Peyer's patch (tissue), 4 donors: ENCODE data around the gene MYO1F. TPM values are rescaled to one million over a fixed set of nuclear protein-coding genes. Genes with fewer than 3 reads are reported as not detected.

Experiments used
- DNase-seq, 3 donors: peaks; one replicate each; pipeline ENCODE4 v3.0.0-alpha.2; 2017 to 2019
- H3K27ac ChIP-seq, 4 donors: fragments of 200-600 bp; sonication (generic); one replicate each; pipeline ENCODE4 v1.5.1; 2016 to 2019
- H3K27me3 ChIP-seq, 2 donors: fragments of 200-600 bp; sonication (generic); one replicate each; pipeline ENCODE4 v1.5.1; 2019
- H3K36me3 ChIP-seq, 3 donors: fragments of 200-600 bp; sonication (generic); one replicate each; pipeline ENCODE4 v1.5.1; 2016 to 2019
- H3K4me1 ChIP-seq, 4 donors: fragments of 200-600 bp; sonication (generic); one replicate each; pipeline ENCODE4 v1.5.1; 2016 to 2019
- H3K4me3 ChIP-seq, 4 donors: fragments of 200-600 bp; sonication (generic); 1 replicate in 3 of 4; 2 replicates in 1 of 4; pipeline ENCODE4 v1.5.1; 2016 to 2019; ENCODE audit warnings: mild to moderate bottlenecking in 1 of 4
- H3K9me3 ChIP-seq, 4 donors: fragments of 200-600 bp; sonication (generic); one replicate each; pipeline ENCODE4 v1.5.1; 2016 to 2019; ENCODE audit warnings: mild to moderate bottlenecking in 1 of 4
- POLR2A ChIP-seq, 2 donors: fragments of 450-650 bp; IDR thresholded peaks; one replicate each; pipeline ENCODE4 v1.5.1; 2017; ENCODE audit warnings: antibody characterized with exemption in 2 of 2, mild to moderate bottlenecking in 2 of 2, moderate library complexity in 2 of 2
- total RNA-seq, 4 donors: library from RNA; depleted of rRNA; stranded (reverse); fragments of >200 nt; gene quantifications; one replicate each; pipeline ENCODE4 v1.1.0, GENCODE V29; 2016
- TF ChIP-seq, protein P1 (sequence below), 6 experiments: fragments of 450-650 bp in 4 of 6; fragments of 200-600 bp in 2 of 6; sonication (generic) in 1 of 6; IDR thresholded peaks; one replicate each; pipeline ENCODE4 v1.5.1; 2017 to 2019; ENCODE audit warnings: antibody characterized with exemption in 6 of 6, mild to moderate bottlenecking in 3 of 6, moderate library complexity in 1 of 6

Gene MYO1F
- total RNA-seq, 4 donors from 2014 or later, result 10.8 to 168 (median 22.1) TPM

DNA sequence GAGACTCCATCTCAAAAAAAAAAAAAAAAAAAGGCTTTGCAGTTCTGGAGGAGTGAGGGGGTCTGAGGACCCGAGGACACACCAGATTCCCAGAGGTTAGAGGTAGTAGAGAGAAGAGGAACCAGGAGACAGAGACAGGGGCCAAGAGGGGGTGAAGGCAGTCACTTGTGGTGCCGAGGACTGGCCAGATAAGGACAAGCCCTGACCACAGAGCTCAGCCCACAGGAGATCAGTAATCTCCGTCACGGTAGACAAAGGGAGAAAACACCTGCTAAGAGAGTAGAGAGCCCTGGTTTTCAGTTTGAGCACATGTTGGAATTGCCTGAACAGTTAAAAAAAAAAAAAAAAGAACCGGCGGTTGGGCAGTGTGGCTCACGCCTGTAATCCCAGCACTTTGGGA lies 73.1 kb downstream of the MYO1F start:
- TF ChIP-seq, protein P1, sequence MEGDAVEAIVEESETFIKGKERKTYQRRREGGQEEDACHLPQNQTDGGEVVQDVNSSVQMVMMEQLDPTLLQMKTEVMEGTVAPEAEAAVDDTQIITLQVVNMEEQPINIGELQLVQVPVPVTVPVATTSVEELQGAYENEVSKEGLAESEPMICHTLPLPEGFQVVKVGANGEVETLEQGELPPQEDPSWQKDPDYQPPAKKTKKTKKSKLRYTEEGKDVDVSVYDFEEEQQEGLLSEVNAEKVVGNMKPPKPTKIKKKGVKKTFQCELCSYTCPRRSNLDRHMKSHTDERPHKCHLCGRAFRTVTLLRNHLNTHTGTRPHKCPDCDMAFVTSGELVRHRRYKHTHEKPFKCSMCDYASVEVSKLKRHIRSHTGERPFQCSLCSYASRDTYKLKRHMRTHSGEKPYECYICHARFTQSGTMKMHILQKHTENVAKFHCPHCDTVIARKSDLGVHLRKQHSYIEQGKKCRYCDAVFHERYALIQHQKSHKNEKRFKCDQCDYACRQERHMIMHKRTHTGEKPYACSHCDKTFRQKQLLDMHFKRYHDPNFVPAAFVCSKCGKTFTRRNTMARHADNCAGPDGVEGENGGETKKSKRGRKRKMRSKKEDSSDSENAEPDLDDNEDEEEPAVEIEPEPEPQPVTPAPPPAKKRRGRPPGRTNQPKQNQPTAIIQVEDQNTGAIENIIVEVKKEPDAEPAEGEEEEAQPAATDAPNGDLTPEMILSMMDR (IDR thresholded peaks at IDR 0.05), result no peak
- TF ChIP-seq POLR2A (IDR thresholded peaks at IDR 0.05), result no peak
- no peaks in the 10 kb centered on the region for H3K36me3 ChIP-seq
- H3K27me3 ChIP-seq, result no peaks in the 10 kb centered on the region
- H3K27ac ChIP-seq, result no peak overlapping the region
- DNase-seq, result no peak
- no peak overlapping the region for H3K4me3 ChIP-seq
- no peaks in the 10 kb centered on the region for H3K9me3 ChIP-seq
- H3K4me1 ChIP-seq, result peaks cover 0 to 16% (median 0%) of the 10 kb centered on the region in 4 donors

DNA sequence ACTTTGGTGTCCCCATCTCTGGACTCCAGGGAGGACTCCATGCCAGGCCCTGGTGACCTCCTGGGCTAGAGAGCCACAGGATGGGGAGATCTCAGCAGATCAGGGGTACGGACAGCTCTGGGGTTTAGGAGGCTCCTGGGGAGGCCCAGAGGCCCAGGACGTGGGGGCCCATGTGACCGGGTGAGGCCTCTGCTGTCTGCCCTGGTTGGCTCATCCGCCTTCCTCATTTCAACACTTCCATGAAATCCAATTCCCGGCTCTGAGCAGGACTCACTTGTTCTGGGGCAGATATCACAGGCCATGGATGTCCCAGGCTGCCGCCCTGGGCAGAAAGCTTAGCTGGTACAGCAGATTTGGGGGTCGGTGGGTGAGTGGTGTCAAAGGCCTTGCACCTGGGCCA lies 73.7 kb downstream of the MYO1F start:
- H3K9me3 ChIP-seq, result no peaks in the 10 kb centered on the region
- no peaks in the 10 kb centered on the region for H3K36me3 ChIP-seq
- H3K27ac ChIP-seq, result no peak overlapping the region
- no peak overlapping the region for H3K4me3 ChIP-seq
- no peak for DNase-seq
- TF ChIP-seq, protein P1 (IDR thresholded peaks at IDR 0.05), result no peak
- no peak for TF ChIP-seq POLR2A (IDR thresholded peaks at IDR 0.05)
- H3K27me3 ChIP-seq, result no peaks in the 10 kb centered on the region
- peaks cover 0 to 16% (median 0%) of the 10 kb centered on the region in 4 donors for H3K4me1 ChIP-seq

DNA sequence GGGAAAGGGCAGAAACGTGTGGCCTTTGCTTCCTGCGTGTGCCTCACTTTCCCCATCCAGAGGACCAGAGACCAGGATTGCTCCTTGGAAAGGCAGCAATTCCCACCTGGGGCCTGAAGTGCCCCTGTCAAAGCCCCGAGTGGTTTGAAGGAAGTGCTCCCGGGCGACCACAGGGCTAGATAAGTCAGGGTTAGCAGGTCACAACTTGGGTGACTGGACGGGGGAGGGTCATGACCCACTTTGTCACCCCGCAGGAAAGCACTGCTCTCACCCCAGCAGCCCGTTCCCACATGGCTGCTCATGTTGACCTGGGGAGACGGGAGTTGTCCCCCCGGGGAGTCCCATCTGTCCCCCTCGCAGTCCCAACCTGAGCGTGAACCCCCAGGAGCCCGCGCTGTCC lies 75.3 kb downstream of the MYO1F start:
- Histone ChIP-seq H3K36me3 (no peaks in the 10 kb centered on the region), H3K9me3 (no peaks in the 10 kb centered on the region), H3K4me1 (peaks cover 0 to 16% (median 0%) of the 10 kb centered on the region in 4 donors), H3K27ac (peak overlapping the region in 2 of 4 donors; percentile 5 to 10), H3K27me3 (no peaks in the 10 kb centered on the region), H3K4me3 (no peak overlapping the region)
- no peak for TF ChIP-seq POLR2A (IDR thresholded peaks at IDR 0.05)
- TF ChIP-seq, protein P1 (IDR thresholded peaks at IDR 0.05), result no peak
- no peak for DNase-seq

DNA sequence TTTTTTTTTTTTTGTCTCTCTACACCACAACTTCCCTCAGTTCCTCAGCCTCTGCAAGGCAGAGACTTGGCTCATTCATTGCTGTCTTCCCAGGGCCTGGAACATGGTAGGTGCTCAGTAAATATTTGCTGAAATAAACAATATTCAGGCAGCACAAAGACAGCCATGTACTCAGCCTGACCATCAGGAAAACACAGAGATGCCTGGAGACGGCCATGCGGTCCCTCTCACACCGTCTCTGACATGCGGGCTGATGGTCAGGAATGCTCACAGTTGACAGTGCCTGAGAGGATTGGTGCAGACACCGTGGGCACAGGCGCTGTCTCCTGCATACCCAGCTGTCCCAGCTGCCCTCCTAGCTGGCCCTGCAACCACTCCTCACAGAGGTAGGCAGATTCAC lies 75.7 kb downstream of the MYO1F start:
- DNase-seq, result no peak
- no peaks in the 10 kb centered on the region for H3K27me3 ChIP-seq
- no peak overlapping the region for H3K4me3 ChIP-seq
- no peaks in the 10 kb centered on the region for H3K36me3 ChIP-seq
- peak overlapping the region in 1 of 4 donors; percentile 10 for H3K27ac ChIP-seq
- H3K4me1 ChIP-seq, result peaks cover 0 to 14% (median 0%) of the 10 kb centered on the region in 4 donors
- no peak for TF ChIP-seq POLR2A (IDR thresholded peaks at IDR 0.05)
- TF ChIP-seq, protein P1 (IDR thresholded peaks at IDR 0.05), result no peak
- no peaks in the 10 kb centered on the region for H3K9me3 ChIP-seq

DNA sequence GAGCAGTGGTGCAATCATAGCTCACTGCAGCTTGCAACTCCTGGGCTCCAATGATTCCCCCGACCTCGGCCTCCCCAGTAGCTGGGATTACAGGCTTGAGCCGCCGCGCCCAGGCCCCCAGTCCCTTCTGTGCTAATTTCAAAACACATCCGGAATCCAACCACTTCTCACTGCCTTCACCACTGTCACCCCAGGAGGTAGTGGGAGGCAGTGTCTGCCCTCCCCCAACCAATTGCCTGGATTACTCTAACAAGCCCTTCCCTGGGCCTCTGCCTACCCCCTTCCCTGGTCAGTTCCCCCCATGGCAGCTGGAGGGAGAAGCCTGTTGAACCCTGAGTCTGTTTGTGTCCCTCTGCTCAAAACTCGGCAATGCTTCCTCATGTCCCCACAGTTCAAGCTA lies 77.1 kb downstream of the MYO1F start:
- H3K9me3 ChIP-seq, result no peaks in the 10 kb centered on the region
- TF ChIP-seq, protein P1 (IDR thresholded peaks at IDR 0.05), result no peak
- no peak for TF ChIP-seq POLR2A (IDR thresholded peaks at IDR 0.05)
- no peak overlapping the region for H3K27ac ChIP-seq
- DNase-seq, result no peak
- no peak overlapping the region for H3K4me3 ChIP-seq
- H3K27me3 ChIP-seq, result no peaks in the 10 kb centered on the region
- peaks cover 0 to 3% (median 0%) of the 10 kb centered on the region in 4 donors for H3K4me1 ChIP-seq
- H3K36me3 ChIP-seq, result no peaks in the 10 kb centered on the region
